GM12892 (cell line): ENCODE results near the gene ASPSCR1.

Experiments used
- POLR2A ChIP-seq: IDR thresholded peaks from 2 replicates; pipeline ENCODE4 v1.6.1; 2011; ENCODE audit warnings: low read depth, low read length, control low read depth
- POLR2AphosphoS5 ChIP-seq: IDR thresholded peaks from 2 replicates; pipeline ENCODE4 v1.6.1; 2011; ENCODE audit warnings: low read depth, low read length, control low read depth
- TAF1 ChIP-seq: IDR thresholded peaks from 2 replicates; pipeline ENCODE4 v1.6.1; 2011; ENCODE audit warnings: low read depth, mild to moderate bottlenecking, control low read depth, low read length, borderline replicate concordance

GRCh38 chr17:81996757-81997441, 19.5 kb downstream of the ASPSCR1 start:
- no peak for TF ChIP-seq POLR2A
- TF ChIP-seq TAF1: no peak
- no peak for TF ChIP-seq POLR2AphosphoS5
